GM19193 (cell line): ENCODE data around the gene SMYD5.

ENCODE experiments used
- POLR2A ChIP-seq: IDR thresholded peaks from 4 replicates; pipeline ENCODE4 v1.6.1; 2011; ENCODE audit not compliant: insufficient read depth, insufficient read length; ENCODE audit errors: extremely low read depth

The SMYD5 gene

GRCh38 chr2:73233154-73233931, 19.3 kb downstream of the SMYD5 start, which contains the start of gene PRADC1:
PRADC1 (minus strand) TSS chr2:73233239; CDS start chr2:73233160, 79 bp downstream.
- peak; percentile 37 for TF ChIP-seq POLR2A

- TF ChIP-seq POLR2A: peak; percentile 98
Observed at GRCh38 chr2:73233932-73234832, 20.1 kb downstream of the SMYD5 start, which contains the start of gene CCT7. CCT7 (plus strand) TSS chr2:73234308; CDS start chr2:73234379, 71 bp downstream.

GRCh38 chr2:73235315-73236028, 21.4 kb downstream of the SMYD5 start:
- no peak for TF ChIP-seq POLR2A

- no peak for TF ChIP-seq POLR2A
Observed at GRCh38 chr2:73237168-73237567, 23.1 kb downstream of the SMYD5 start.

GRCh38 chr2:73238149-73238548, 24.1 kb downstream of the SMYD5 start:
- TF ChIP-seq POLR2A: no peak

GRCh38 chr2:73238976-73239375, 24.9 kb downstream of the SMYD5 start:
- TF ChIP-seq POLR2A: no peak

- TF ChIP-seq POLR2A: no peak
Observed at GRCh38 chr2:73239776-73240175, 25.7 kb downstream of the SMYD5 start.

- no peak for TF ChIP-seq POLR2A
Observed at GRCh38 chr2:73243884-73244570, 30.0 kb downstream of the SMYD5 start.

- TF ChIP-seq POLR2A: no peak
Observed at GRCh38 chr2:73244580-73244979, 30.5 kb downstream of the SMYD5 start.

GRCh38 chr2:73246850-73247249, 32.8 kb downstream of the SMYD5 start:
- no peak for TF ChIP-seq POLR2A

- no peak for TF ChIP-seq POLR2A
Observed at GRCh38 chr2:73249636-73250035, 35.6 kb downstream of the SMYD5 start.

GRCh38 chr2:73250872-73251846, 37.1 kb downstream of the SMYD5 start:
- no peak for TF ChIP-seq POLR2A
